ENCODE results near the gene ALDH3B2. TPM values are rescaled to one million over a fixed set of nuclear protein-coding genes. Genes with fewer than 3 reads are reported as not detected.

ALDH3B2 gene
- total RNA-seq, 1 donor from 2014 or later: not detected

DNA sequence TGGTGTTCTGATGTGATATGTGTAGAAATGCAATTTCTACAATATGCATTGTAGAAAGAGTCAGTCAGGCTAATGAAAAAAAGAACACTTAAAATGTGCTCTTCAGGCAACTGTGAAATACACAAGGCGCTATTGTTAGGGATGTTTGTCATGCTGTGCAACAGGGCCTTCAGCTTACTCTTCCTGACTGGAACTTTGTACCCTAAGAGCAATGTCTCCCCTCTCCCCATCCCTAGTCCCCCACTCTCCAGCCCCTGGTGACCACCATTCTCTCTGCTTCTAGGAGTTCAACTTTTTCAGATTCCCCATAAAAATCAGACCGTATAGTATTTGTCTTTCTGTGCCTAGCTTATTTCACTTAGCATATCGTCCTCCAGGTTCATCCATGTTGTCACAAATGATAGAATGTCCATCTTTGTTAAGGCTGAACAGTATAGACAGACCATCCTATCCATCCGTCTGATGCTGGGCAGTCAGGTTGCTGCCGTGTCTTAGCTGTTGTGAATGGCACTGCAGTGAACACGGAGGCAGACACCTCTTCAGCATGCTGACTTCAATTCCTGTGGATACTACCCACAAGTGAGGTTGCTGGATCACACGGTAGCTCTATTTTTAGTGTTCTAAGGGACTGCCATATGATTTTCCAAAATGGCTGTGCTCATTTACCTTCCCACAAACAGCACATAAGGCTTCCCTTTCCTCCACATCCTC lies 57.0 kb downstream of the ALDH3B2 start:
- DNase-seq (ENCODE audit: extremely low read depth, low read depth, low spot score): no peak

DNA sequence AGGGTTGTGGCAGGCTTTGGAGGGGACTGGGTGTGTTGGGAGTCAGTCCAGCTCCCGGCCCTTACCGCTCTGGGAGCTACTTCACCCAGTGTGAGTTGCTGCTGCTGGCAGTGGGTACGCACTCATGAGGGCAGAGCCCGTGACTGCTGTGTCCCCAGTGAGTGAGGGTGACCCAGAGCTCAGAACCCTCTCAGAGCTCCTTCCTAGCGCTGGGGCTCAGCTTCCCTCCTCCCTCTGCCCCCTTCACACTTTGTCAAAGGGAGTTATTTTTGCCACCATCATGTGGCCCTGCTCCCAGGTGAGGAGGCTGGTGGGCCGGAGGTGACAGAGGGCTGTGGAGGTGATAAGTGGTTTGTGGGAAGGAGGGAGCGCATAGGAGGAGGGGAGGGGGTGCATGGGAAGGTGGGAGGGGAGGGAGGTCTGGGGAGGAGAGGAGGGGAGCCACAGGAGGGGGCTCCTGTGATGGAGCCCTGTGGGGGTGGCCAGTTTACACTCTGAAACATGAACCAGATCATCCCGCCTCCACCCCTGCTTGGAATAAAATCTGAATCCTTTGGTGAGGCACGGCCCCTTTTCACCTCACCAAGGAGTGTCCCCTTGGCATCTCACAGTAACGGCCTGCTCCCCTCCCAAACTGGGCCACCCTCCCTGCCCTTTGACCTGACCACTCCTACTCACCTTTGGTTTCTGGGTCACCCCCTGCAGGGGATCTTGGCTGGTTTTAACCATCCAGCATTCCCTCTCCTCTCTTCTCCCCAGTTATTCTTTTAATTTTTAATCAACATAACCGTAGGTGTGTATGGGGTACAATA lies 57.8 kb downstream of the ALDH3B2 start:
- DNase-seq (ENCODE audit: extremely low read depth, low read depth, low spot score): no peak

DNA sequence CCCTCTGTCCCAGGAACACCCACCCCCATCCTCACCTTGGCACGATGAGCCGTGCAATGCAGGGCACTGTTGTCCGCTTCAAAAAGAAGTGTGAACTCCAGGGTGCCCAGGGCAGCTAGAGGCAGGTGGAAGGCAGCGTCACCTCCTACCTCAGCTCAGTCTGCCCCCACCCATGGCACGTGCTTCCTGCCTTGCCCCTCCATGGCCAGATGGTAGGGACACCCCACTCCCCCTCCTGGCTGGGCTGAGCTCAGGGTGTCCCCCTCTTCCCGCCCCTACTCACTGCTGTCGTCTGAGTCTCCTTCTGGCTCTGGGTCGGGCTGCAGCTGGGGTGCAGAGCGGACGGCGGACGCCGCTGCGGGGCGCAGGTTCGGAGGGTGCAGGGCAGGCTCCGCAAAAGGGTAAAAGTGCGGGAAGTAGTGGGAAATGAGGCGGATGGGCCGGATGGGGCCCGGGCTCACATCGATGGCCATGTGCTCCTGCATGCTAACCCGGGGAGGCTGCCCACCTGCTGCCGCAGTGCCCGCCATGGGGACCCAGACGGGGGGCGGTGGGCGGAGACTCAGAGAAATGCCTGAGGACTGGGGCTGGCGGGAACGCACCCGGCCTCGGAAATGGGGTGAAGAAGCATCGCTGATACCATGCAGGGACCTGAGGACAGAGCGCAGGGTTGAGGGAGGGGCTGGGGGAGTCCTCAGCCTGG lies 58.5 kb downstream of the ALDH3B2 start:
- DNase-seq (ENCODE audit: extremely low read depth, low read depth, low spot score): no peak

DNA sequence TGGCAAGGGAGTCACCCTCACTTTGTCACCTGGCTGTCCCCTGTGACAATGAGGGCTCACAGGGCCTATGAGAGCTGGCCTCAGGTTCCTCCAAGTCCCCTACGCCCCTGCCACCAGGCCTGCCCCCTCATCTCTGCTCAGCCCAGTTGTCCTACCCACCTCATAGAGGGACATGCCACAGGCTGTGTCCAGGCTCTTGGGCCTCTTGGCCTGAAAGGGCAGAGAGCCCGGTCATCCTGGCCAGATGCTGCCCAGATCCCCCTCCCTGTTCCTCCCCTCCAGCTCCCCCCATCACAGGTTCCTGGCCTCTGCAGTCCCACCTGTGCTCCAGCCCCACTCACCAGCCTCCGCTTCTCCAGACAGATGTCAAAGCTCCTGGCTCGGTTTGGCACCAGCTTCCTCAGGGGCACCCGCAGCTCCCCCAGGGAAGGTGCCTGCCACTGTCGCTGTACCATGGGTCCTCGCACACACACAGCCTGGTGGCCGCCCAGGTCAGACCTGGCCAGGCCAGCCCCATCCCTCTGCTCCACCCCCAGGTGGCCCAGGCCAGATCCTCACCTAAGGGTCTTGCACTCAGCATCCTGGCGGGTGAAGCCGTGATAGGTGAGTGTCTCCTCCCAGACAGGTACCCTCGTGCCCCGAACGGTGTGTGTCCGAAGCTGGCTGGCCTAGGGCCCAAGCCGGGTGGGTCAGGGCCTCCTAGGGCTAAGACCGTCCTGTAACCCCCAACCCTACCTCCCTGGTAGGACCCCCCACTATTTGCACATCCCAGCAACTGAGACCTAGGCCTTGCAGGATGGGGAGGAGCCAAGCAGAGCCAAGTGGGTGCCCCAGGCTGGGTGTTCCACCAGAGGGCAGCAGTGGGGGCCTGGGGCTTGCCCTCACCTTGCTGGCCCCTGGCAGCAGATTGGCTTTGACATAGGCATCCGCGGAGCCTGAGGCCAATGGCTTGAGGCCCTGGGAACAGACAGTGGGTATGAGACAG lies 59.4 kb downstream of the ALDH3B2 start:
- no peak for DNase-seq (ENCODE audit: extremely low read depth, low read depth, low spot score)

DNA sequence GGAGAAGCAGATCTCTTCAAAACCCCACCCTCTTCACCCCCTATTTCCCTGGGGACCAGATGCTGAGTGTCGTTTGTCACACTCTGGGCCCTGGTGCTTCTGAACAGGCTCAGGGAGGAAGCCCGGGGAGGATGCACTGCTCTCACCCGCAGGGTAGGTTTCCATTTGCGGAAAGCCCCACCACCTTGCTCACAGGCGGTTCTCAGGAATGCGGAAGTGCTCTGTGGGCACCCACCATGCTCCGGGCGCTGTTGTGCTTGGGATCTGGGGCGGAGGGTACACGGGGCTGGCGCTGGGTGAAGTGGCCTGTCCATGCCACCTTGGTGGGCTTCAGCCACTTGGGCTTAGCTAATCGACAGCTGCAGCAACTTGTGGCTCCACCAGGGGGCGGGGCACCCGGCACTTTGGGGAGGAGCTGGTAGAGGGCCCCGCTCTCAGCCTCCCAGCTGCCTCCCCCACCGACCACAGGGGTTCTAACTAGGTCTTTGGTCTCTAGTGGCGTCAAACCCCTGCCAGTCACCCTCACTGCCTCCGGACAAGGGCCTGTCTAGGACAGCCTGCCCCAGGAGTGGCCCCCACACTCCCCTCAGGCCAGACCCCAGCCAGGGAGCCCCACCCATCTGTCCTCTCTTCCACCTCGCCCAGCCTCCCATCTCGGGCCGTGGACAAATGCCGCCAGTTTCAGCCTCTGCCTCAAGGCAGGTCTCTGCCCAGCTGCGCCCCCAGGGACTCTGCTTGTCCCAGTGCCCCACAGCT lies 60.3 kb downstream of the ALDH3B2 start:
- DNase-seq (ENCODE audit: extremely low read depth, low read depth, low spot score): no peak

DNA sequence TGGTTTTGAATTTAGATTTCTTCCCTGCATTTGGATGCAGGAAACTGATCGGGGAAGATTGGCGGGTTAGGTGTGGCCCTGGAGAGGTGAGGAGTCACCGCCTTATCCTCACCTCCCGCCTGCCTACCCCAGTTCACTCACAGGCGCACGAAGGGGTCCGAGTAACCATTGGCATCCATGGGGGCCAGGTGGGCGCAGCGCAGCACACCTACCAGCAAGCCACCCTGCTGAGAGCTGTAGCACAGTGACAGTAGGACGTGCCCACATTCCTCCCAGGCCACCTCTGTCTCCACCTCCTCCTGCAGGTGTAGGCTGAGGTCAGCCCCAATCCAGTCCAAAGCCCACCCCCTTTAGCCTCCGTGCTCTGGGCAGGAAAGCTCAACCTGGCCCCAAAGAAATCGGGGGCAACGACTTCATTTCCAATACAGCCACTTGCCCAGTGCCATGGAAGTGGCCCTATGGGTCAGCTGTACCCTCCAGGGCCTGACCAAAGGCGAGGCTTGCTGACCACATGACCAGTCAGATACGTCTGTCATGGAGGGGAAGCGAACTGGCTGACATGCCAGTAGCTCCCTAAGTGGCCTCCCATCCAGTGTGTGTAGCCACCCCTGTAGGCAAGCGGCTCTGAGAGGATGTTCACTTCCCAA lies 61.0 kb downstream of the ALDH3B2 start:
- DNase-seq (ENCODE audit: extremely low read depth, low read depth, low spot score): no peak

DNA sequence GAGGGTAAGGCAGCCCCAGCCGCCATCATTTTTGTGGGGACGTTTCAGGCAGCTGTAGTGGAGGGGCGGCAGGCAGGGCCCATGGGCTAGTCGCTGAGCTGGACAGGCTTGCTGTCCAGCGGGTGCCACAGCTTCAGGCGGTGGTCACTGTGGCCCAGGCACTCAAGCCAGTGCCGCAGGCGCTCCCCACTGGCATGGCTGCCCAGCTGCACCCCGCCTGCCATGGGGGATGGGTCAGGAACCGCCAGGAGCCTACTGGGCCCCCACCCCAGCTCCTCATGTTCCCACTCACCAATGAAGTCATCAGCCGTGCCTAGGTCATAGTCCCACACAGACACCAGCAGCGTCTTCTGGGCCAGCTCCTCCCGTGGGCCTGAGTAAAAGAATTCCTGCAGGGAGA lies 61.7 kb downstream of the ALDH3B2 start:
- no peak for DNase-seq (ENCODE audit: extremely low read depth, low read depth, low spot score)

Other genes with a start within 250 kb of the ALDH3B2 start
- 39.4 and 39.9 TPM in 2 replicates for gene RPS6KB2, start 246.1 kb downstream of the ALDH3B2 start, total RNA-seq
- 2.2 TPM in 1 of 2 replicates, not detected in the other for gene PTPRCAP, start 236.9 kb downstream of the ALDH3B2 start, total RNA-seq
- gene CORO1B, start 231.1 kb downstream of the ALDH3B2 start, total RNA-seq: 143 and 144 TPM in 2 replicates
- not detected in 2 replicates for gene GPR152, start 221.9 kb downstream of the ALDH3B2 start, total RNA-seq
- 1.3 and 1.7 TPM in 2 replicates for gene CABP4, start 219.3 kb downstream of the ALDH3B2 start, total RNA-seq
- gene TMEM134, start 205.4 kb downstream of the ALDH3B2 start, total RNA-seq: 32.9 and 88.6 TPM in 2 replicates
- 43.2 and 51.9 TPM in 2 replicates for gene AIP, start 191.6 kb downstream of the ALDH3B2 start, total RNA-seq
- gene PITPNM1, start 169.3 kb downstream of the ALDH3B2 start, total RNA-seq: 18.7 and 64.1 TPM in 2 replicates
- 71.9 and 77.3 TPM in 2 replicates for gene CDK2AP2, start 166.5 kb downstream of the ALDH3B2 start, total RNA-seq
- not detected in 2 replicates for gene CABP2, start 151.2 kb downstream of the ALDH3B2 start, total RNA-seq
- gene GSTP1, start 90.8 kb downstream of the ALDH3B2 start, total RNA-seq: 1,181 and 1,195 TPM in 2 replicates
- 180 and 184 TPM in 2 replicates for gene NDUFV1, start 67.7 kb downstream of the ALDH3B2 start, total RNA-seq
- 7.4 and 10.1 TPM in 2 replicates for gene NUDT8, start 44.7 kb downstream of the ALDH3B2 start, total RNA-seq
- gene TBX10, start 34.9 kb downstream of the ALDH3B2 start, total RNA-seq: not detected in 2 replicates
- not detected in 2 replicates for gene ACY3, start 23.9 kb downstream of the ALDH3B2 start, total RNA-seq

All from glomerular endothelial cell (primary cell).